Measurements from ENCODE around the gene PLCZ1.

- no peak for TF ChIP-seq CTCF (conservative IDR thresholded peaks at IDR 0.05; ENCODE audit: low read depth, low read length)
- TF ChIP-seq EZH2 (IDR thresholded peaks at IDR 0.05; ENCODE audit: borderline replicate concordance, low read depth, low read length, poor library complexity, severe bottlenecking) = no peak
These were observed 61.7 kb downstream of the PLCZ1 start for GRCh38 chr12:18676141-18676540.

All from A673 (cell line).